Heart left ventricle (tissue), 16 donors: Measurements from ENCODE around the gene WNT8B. TPM values are rescaled to one million over a fixed set of nuclear protein-coding genes. Genes with fewer than 3 reads are reported as not detected.

Experiments
- ATAC-seq, 4 donors: fragments of 200-7000 bp; cut with Tn5 transposase; one replicate each; pipeline ENCODE4 v1.9.1; 2020 to 2022; ENCODE audit warnings: moderate library complexity in 4 of 4, mild to moderate bottlenecking in 3 of 4, moderate number of reproducible peaks in 1 of 4
- DNase-seq, 5 donors: peaks; one replicate each; pipeline ENCODE4 v3.0.0-alpha.2; 2020
- H3K27ac ChIP-seq, 12 donors: fragments of 200-600 bp; sonication (generic) in 4 of 12; one replicate each; pipeline versions ENCODE4 v1.5.0 to v1.8.0; 2016 to 2022; ENCODE audit warnings: mild to moderate bottlenecking in 2 of 12
- H3K27me3 ChIP-seq, 9 donors: fragments of 200-600 bp; sonication (generic) in 2 of 9; one replicate each; pipeline versions ENCODE4 v1.5.1 to v1.8.0; 2016 to 2022; ENCODE audit warnings: mild to moderate bottlenecking in 3 of 9
- H3K36me3 ChIP-seq, 9 donors: fragments of 200-600 bp; sonication (generic) in 2 of 9; one replicate each; pipeline versions ENCODE4 v1.5.0 to v1.8.0; 2018 to 2022; ENCODE audit warnings: mild to moderate bottlenecking in 2 of 9
- H3K4me1 ChIP-seq, 12 donors: fragments of 200-600 bp; sonication (generic) in 4 of 12; one replicate each; pipeline versions ENCODE4 v1.5.0 to v1.8.0; 2016 to 2022; ENCODE audit warnings: mild to moderate bottlenecking in 3 of 12
- H3K4me3 ChIP-seq, 12 donors: fragments of 200-600 bp; sonication (generic) in 4 of 12; one replicate each; pipeline versions ENCODE4 v1.5.0 to v1.8.0; 2017 to 2022; ENCODE audit warnings: mild to moderate bottlenecking in 9 of 12, moderate library complexity in 4 of 12
- H3K9me3 ChIP-seq, 12 donors: fragments of 200-600 bp; sonication (generic) in 4 of 12; one replicate each; pipeline versions ENCODE4 v1.5.0 to v1.8.0; 2016 to 2022; ENCODE audit warnings: mild to moderate bottlenecking in 1 of 12
- CTCF ChIP-seq, 12 donors: fragments of 200-600 bp; sonication (generic) in 4 of 12; IDR thresholded peaks; one replicate each; pipeline versions ENCODE4 v1.5.0 to v1.8.0; 2018 to 2022; ENCODE audit warnings: antibody characterized with exemption in 12 of 12, mild to moderate bottlenecking in 5 of 12
- POLR2A ChIP-seq, 2 donors: fragments of 450-650 bp; IDR thresholded peaks; one replicate each; pipeline ENCODE4 v1.6.1; 2017; ENCODE audit warnings: antibody characterized with exemption in 2 of 2, mild to moderate bottlenecking in 2 of 2, moderate library complexity in 2 of 2
- WGBS, 4 donors: extraction: QIAGEN DNeasy Blood & Tissue Kit in 2 of 4; methylation state at CpG; one replicate each; pipeline versions ENCODE4 v1.1.5 to v1.1.7; 2013 to 2018; 5-methylcytosine and 5-hydroxymethylcytosine counted together
- intact Hi-C, 10 donors: fragments of 100-400 bp; cut with DNase I; formaldehyde crosslinking; loops; one replicate each; pipeline versions ENCODE4 v1.11.1 to v1.14.2; 2022
- polyA plus RNA-seq, 2 donors: library from polyadenylated mRNA; stranded (reverse); fragments of 200-250 nt; gene quantifications; one replicate each; pipeline ENCODE4 v1.2.3, GENCODE V29; 2013
- total RNA-seq, 9 donors: library from RNA; depleted of rRNA in 2 of 9; stranded (reverse); fragments of >200 nt in 2 of 9; fragmentation: NEBNext Ultra II Directional in 3 of 9; extraction: Animal tissue kit (Norgen Biotek cat#: 25700) in 3 of 9; gene quantifications; one replicate each; pipeline versions ENCODE4 v1.1.0 to v1.2.4, GENCODE V29; 2016 to 2023
- donor health status: ischemic (EF 13 %, LVEDD 7.1; RV severe dilation, severe dysfunction).
- donor health status: healthy with polysubstance abuse.
- donor health status: DM: no; HTN: yes; CAD: no.
- donor health status: DM: no; HTN: no; CAD: no.
- donor health status: ischemic (EF 25% LVEDD 6.9; RV normal size, moderate dysfunction).
- donor health status: ischemic (EF 25% LVEDD 5.7; RV mildly dilated, moderate dysfunction).
- donor health status: healthy.
- donor health status: DM: yes; HTN: yes; CAD: no.
- donor health status: ischemic (EF 35%, LVEDD 5.7; RV mildly dilated, moderate dysfunction).
- donor health status: nonischemic (EF 11% LVEDD 7.7; RV severe dilation, severe dysfunction).
- donor health status: DM: yes; HTN: yes; CAD: no.
- donor health status: PGD.
- donor health status: ischemic (EF 29% LVEDD 5.4; RV normal size, mild dysfunction).
- donor health status: nonischemic (EF 23%, LVEDD 6.1; RV moderate dilation, normal function).

The WNT8B gene
- total and polyA plus RNA-seq, 11 donors, result not detected

DNA sequence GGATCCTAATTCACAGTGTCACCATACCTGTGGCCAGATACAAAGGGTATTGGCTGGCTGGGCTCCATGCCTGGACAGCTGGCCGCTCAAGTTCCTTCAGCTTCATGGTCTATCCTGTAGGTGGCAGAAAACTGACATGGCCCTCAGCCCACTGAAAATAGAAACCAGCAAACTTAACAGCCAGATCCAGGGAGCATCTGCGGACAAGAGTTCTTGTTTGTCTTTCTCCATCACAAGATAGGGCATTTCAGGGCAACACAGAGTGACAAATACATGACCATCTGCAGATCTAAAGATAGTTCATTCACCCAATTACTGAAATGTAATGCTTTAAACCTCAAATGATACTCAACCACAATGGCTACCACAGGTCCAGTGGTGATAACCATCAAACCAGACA is 54.0 kb downstream of the WNT8B start:
- H3K27me3 ChIP-seq, result peaks cover 0 to 5% (median 0%) of the 10 kb centered on the region in 9 donors

GRCh38 chr10:100518761-100519241 is 56.0 kb downstream of the WNT8B start:
- Histone ChIP-seq H3K36me3 (peaks cover 0 to 30% (median 17%) of the 10 kb centered on the region in 9 donors), H3K4me3 (peak overlapping the region; percentile 52 to 82 (median 60)), H3K4me1 (peaks cover 0 to 18% (median 10%) of the 10 kb centered on the region in 12 donors), H3K9me3 (no peaks in the 10 kb centered on the region), H3K27me3 (peaks cover 0 to 5% (median 0%) of the 10 kb centered on the region in 9 donors), H3K27ac (peak overlapping the region in 8 of 12 donors; percentile 36 to 75 (median 68))
- TF ChIP-seq CTCF (IDR thresholded peaks at IDR 0.05) (peak; percentile 51 to 76 (median 66)), POLR2A (IDR thresholded peaks at IDR 0.05) (no peak)
- ATAC-seq (peak; percentile 53 to 79 (median 69)), DNase-seq (peak in 4 of 5 donors; percentile 46 to 72 (median 52))
- intact Hi-C loops, result loop anchor here in 8 of 10 donors (2.0 to 10.0 kb wide), 8 partner anchors 36 to 214 kb away; partner anchors contain the start of gene PKD2L1 (in 1 of the 8)
- 7 to 18% (median 8%) methylated on average over 7 of the region's 7 CpGs for WGBS, 4 donors

More for the DNA sequence above, 54.0 kb downstream of the WNT8B start:
- Histone ChIP-seq H3K4me3 (no peak overlapping the region), H3K4me1 (peaks cover 0 to 18% (median 10%) of the 10 kb centered on the region in 12 donors), H3K27ac (no peak overlapping the region), H3K36me3 (peaks cover 0 to 27% (median 13%) of the 10 kb centered on the region in 9 donors), H3K9me3 (no peaks in the 10 kb centered on the region)
- TF ChIP-seq CTCF (IDR thresholded peaks at IDR 0.05), result peak in 3 of 12 donors; percentile 6 to 18 (median 10)
- no peak for TF ChIP-seq POLR2A (IDR thresholded peaks at IDR 0.05)
- intact Hi-C loops, result loop anchor here in 8 of 10 donors (5.0 to 10.0 kb wide), 6 partner anchors 35 to 212 kb away; partner anchors contain the start of gene PKD2L1 (in 1 of the 8)
- DNase-seq (no peak), ATAC-seq (no peak)
- 75 to 89% (median 84%) methylated on average over 2 of the region's 2 CpGs for WGBS, 4 donors

- H3K9me3 ChIP-seq, result no peaks in the 10 kb centered on the region
- peak within 1 kb of the TSS in 10 of 12 donors; percentile 36 to 75 (median 61) for H3K27ac ChIP-seq
- H3K4me3 ChIP-seq, result peak within 1 kb of the TSS; percentile 52 to 82 (median 60)
- ATAC-seq, result peak; percentile 77 to 89 (median 80)
- WGBS, 4 donors, result 6 to 13% (median 7%) methylated on average over 30 to 72 of the region's 72 CpGs
- TF ChIP-seq POLR2A (IDR thresholded peaks at IDR 0.05) (peak in 1 of 2 donors; percentile 25), CTCF (IDR thresholded peaks at IDR 0.05) (no peak)
- peak; percentile 44 to 73 (median 60) for DNase-seq
- H3K4me1 ChIP-seq, result peaks cover 0 to 18% (median 10%) of the 10 kb centered on the region in 12 donors
- peaks cover 0 to 37% (median 24%) of the 10 kb centered on the region in 9 donors for H3K36me3 ChIP-seq
- intact Hi-C loops, result loop anchor here in 9 of 10 donors (2.0 to 10.0 kb wide), 8 partner anchors 37 to 215 kb away; partner anchors contain the start of gene PKD2L1 (in 1 of the 9)
- H3K27me3 ChIP-seq, result peaks cover 0 to 5% (median 0%) of the 10 kb centered on the region in 9 donors
Observed at GRCh38 chr10:100519311-100520051, 56.7 kb downstream of the WNT8B start, which contains the start of gene SEC31B. Gene SEC31B (minus strand): TSS chr10:100519861. CDS start chr10:100516952, 2,909 bp downstream.
